Activated CD8-positive, alpha-beta T cell treated with anti-CD3 and anti-CD28 coated beads for 36 hours (primary cell): ENCODE results near the gene TBC1D17. TPM values are rescaled to one million over a fixed set of nuclear protein-coding genes. Genes with fewer than 3 reads are reported as not detected.

Source experiments
- ATAC-seq: fragments of 200-7000 bp; cut with Tn5 transposase; one replicate; pipeline ENCODE4 v1.10.0; 2021; ENCODE audit warnings: mild to moderate bottlenecking, moderate library complexity
- CTCF ChIA-PET: fragments of 350-600 bp; sonication (Branson Sonifier 250); formaldehyde crosslinking; loops from one replicate; lab custom pipeline; 2021; ENCODE audit warnings: antibody characterized with exemption; lab: Charles Lee
- POLR2A ChIA-PET: fragments of 350-600 bp; sonication (Branson Sonifier 250); formaldehyde crosslinking; loops from one replicate; lab custom pipeline; 2021; ENCODE audit warnings: antibody characterized with exemption; lab: Charles Lee
- DNase-seq: peaks from one replicate; pipeline ENCODE4 v3.0.0-alpha.2; 2020
- H3K27ac Mint-ChIP-seq: one replicate; pipeline ENCODE4 v1.8.0; 2021; ENCODE audit warnings: mild to moderate bottlenecking, mixed read lengths
- H3K27me3 Mint-ChIP-seq: one replicate; pipeline ENCODE4 v1.8.0; 2021; ENCODE audit warnings: mixed read lengths
- H3K36me3 Mint-ChIP-seq: one replicate; pipeline ENCODE4 v1.8.0; 2021; ENCODE audit warnings: low read depth, mixed read lengths
- H3K4me1 Mint-ChIP-seq: one replicate; pipeline ENCODE4 v1.8.0; 2021; ENCODE audit warnings: low read depth, mixed read lengths
- H3K4me3 Mint-ChIP-seq: one replicate; pipeline ENCODE4 v1.8.0; 2021; ENCODE audit warnings: mild to moderate bottlenecking, moderate library complexity, mixed read lengths
- H3K9me3 Mint-ChIP-seq: one replicate; pipeline ENCODE4 v1.8.0; 2021; ENCODE audit warnings: mixed read lengths
- intact Hi-C: fragments of 100-400 bp; cut with micrococcal nuclease; formaldehyde crosslinking; loops from one replicate; pipeline ENCODE4 v1.10.0; 2022
- total RNA-seq, 2 experiments: library from RNA; stranded (reverse); gene quantifications; one replicate each; pipeline ENCODE4 v1.2.3, GENCODE V29; 2021
- TF ChIP-seq, protein P1 (sequence below): fragments of 200-600 bp; IDR thresholded peaks from one replicate; pipeline ENCODE4 v1.8.0; 2022; ENCODE audit warnings: antibody characterized with exemption, mild to moderate bottlenecking

Gene TBC1D17
- total RNA-seq, result 10 to 100 TPM; 26.6 to 26.8 TPM

DNA sequence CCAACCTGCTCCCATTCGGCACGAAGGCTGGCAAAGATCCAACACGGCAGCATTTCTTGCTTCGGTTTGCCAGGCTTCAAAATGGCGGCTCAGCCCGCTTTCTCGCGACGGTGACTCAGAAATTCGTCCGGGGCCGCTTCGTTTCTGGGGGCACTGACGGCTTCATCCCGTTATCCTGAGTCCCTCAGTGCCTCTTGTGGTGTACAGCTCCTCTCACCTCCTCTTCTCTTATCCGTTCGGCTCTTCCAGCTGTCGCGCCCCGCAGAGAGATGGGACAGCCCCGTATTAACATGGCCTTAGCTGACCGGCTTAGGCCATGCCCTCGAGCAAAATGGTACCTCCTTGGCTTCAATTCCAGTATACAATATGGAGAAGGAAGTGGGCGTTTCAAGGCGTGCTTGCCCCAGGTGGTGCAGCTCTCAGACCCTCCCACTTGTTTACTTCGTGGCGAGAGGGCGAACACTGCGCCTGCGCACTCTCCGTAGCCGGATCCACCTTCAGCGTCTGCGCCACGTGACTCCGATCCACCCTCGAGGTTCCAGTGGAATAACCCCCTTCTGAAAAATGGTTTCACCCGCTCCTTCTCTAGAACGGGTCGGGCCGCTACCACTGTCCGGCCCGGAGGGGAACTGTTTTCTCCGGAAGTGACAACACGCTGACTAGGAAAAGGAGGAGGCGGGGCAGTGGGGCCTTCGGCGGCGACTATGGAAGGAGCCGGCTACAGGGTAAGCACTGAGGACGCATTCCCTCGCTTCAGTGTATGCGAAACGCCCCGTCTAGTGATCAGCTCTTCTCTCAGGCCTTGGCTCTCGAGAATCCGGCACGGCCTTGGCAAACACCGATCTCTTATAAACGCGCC lies at the start of gene TBC1D17, which contains the start of gene AKT1S1:
Gene TBC1D17, plus strand, starts transcription at position 683 of the 859 bp plus-strand sequence. Its CDS starts 22 bp downstream, at position 705.
Gene AKT1S1, minus strand, starts transcription at position 336 of the 859 bp plus-strand sequence. CDS start 4,060 bp downstream, outside the sequence.
- ChIA-PET CTCF (interaction anchor here (1.2 kb wide), 1 partner anchor 11 kb away, joined by 4 read pairs; no protein-coding TSS in a partner anchor), POLR2A (interaction anchor here (1.1 to 2.4 kb wide), 11 partner anchors 8 to 213 kb away, joined by 3 to 10 read pairs (median 5); partner anchors contain the start of genes ATF5, FUZ, IL4I1 and NUP62)
- intact Hi-C loops, result loop anchor here (10.0 kb wide), 1 partner anchor 48 kb away; the partner anchor contains the start of genes ATF5 and NUP62
- no peaks in the 10 kb centered on the region for H3K9me3 Mint-ChIP-seq
- peaks cover 21% of the 10 kb centered on the region for H3K36me3 Mint-ChIP-seq
- H3K27ac Mint-ChIP-seq, result no peak within 1 kb of the TSS
- TF ChIP-seq, protein P1, sequence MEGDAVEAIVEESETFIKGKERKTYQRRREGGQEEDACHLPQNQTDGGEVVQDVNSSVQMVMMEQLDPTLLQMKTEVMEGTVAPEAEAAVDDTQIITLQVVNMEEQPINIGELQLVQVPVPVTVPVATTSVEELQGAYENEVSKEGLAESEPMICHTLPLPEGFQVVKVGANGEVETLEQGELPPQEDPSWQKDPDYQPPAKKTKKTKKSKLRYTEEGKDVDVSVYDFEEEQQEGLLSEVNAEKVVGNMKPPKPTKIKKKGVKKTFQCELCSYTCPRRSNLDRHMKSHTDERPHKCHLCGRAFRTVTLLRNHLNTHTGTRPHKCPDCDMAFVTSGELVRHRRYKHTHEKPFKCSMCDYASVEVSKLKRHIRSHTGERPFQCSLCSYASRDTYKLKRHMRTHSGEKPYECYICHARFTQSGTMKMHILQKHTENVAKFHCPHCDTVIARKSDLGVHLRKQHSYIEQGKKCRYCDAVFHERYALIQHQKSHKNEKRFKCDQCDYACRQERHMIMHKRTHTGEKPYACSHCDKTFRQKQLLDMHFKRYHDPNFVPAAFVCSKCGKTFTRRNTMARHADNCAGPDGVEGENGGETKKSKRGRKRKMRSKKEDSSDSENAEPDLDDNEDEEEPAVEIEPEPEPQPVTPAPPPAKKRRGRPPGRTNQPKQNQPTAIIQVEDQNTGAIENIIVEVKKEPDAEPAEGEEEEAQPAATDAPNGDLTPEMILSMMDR, result no peak
- peaks cover 17% of the 10 kb centered on the region for H3K4me1 Mint-ChIP-seq
- DNase-seq, result peak; percentile 99
- no peak within 1 kb of the TSS for H3K4me3 Mint-ChIP-seq
- ATAC-seq, result peak; percentile 70
- H3K27me3 Mint-ChIP-seq, result no peaks in the 10 kb centered on the region

DNA sequence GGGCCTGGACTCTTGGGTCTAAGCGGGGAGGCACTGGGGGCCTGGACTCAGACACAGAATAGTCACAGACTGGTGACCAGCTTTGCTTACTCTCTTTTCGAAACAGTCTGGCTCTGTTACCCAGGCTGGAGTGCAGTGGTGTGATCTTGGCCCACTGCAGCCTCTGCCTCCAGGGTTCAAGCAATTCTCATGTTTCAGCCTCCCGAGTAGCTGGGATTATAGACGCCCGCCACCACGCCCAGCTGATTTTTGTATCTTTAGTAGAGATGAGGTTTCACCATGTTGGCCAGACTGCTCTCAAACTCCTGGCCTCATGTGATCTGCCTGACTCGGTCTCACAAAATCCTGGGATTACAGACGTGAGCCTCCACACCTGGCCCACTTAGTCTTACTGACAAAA lies 48.3 kb upstream of the TBC1D17 start:
- ChIA-PET CTCF (no interaction called here), POLR2A (interaction anchor here (1.2 kb wide), 1 partner anchor 100 kb away, joined by 3 read pairs; the partner anchor contains the start of genes ATF5 and NUP62)
- DNase-seq (no peak), ATAC-seq (no peak)
- Mint-ChIP-seq H3K27me3 (no peaks in the 10 kb centered on the region), H3K4me3 (no peak overlapping the region), H3K36me3 (peaks cover 2% of the 10 kb centered on the region), H3K9me3 (no peaks in the 10 kb centered on the region), H3K27ac (no peak overlapping the region), H3K4me1 (no peaks in the 10 kb centered on the region)
- intact Hi-C loops, result no loop called here
- TF ChIP-seq, protein P1, result no peak

DNA sequence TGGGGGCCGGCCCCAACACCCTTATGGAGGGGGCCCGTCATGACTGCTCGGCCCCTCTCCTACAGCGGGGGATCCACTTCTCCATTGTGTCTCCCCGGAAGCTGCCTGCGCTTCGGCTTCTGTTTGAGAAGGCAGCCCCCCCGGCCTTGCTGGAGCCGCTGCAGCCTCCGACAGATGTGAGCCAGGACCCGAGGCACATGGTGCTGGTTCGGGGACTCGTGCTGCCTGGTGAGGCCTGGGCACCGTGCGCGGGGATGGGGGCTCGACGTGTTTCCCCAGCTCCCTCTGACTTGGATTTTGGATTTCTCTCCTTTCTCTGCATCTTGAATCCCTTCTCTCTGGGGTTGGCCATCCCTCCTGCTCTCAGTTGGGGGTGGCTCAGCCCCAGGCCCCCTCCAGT lies 47.8 kb upstream of the TBC1D17 start:
- TF ChIP-seq, protein P1, result no peak
- no peak for DNase-seq
- POLR2A ChIA-PET, result interaction anchor here (1.2 to 1.7 kb wide), 2 partner anchors 11 to 99 kb away, joined by 3 to 6 read pairs; partner anchors contain the start of genes ATF5, MED25 and NUP62
- no peaks in the 10 kb centered on the region for H3K27me3 Mint-ChIP-seq
- no peak overlapping the region for H3K4me3 Mint-ChIP-seq
- no peaks in the 10 kb centered on the region for H3K9me3 Mint-ChIP-seq
- no peak for ATAC-seq
- intact Hi-C loops, result no loop called here
- no peak overlapping the region for H3K27ac Mint-ChIP-seq
- H3K4me1 Mint-ChIP-seq, result no peaks in the 10 kb centered on the region
- peaks cover 2% of the 10 kb centered on the region for H3K36me3 Mint-ChIP-seq
- CTCF ChIA-PET, result no interaction called here

DNA sequence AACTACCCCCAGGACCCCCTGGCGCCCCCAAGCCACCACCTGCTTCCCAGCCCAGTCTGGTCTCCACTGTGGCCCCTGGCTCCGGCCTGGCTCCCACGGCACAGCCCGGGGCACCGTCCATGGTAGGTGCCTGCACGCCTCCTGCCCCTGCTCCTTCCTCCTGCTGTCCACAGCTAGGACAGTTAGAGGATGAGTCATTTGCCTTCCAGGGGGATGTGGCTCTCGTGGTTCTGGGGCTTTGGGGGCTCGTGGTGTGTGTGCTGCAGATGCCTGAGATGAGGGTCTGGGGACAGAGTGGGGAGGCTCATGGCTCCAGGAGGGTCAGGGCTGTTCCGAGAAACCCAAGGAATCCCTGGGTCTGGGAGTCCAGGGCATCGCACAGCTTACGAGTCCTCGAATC lies 46.7 kb upstream of the TBC1D17 start:
- Mint-ChIP-seq H3K9me3 (no peaks in the 10 kb centered on the region), H3K27ac (no peak overlapping the region), H3K27me3 (no peaks in the 10 kb centered on the region), H3K4me3 (no peak overlapping the region), H3K36me3 (peaks cover 5% of the 10 kb centered on the region), H3K4me1 (no peaks in the 10 kb centered on the region)
- ChIA-PET POLR2A (interaction anchor here (1.7 kb wide), 1 partner anchor 12 kb away, joined by 6 read pairs; the partner anchor contains the start of gene MED25), CTCF (interaction anchor here (1.0 kb wide), 1 partner anchor 17 kb away, joined by 3 read pairs; no protein-coding TSS in a partner anchor)
- DNase-seq, result no peak
- intact Hi-C loops, result no loop called here
- TF ChIP-seq, protein P1, result no peak
- ATAC-seq, result no peak
